Subcutaneous adipose tissue (tissue), 4 donors: ENCODE data around the gene AUTS2. TPM values are rescaled to one million over a fixed set of nuclear protein-coding genes. Genes with fewer than 3 reads are reported as not detected.

Experiments
- CTCF ChIP-seq: fragments of 450-650 bp; IDR thresholded peaks from one replicate; pipeline ENCODE4 v1.5.1; 2016; ENCODE audit warnings: low read depth, mild to moderate bottlenecking, control low read depth, antibody characterized with exemption, moderate library complexity
- total RNA-seq, 4 donors: library from RNA; depleted of rRNA; stranded (reverse); fragments of >200 nt; gene quantifications; one replicate each; pipeline ENCODE4 v1.1.0, GENCODE V29; 2016

AUTS2 gene
- total RNA-seq, 4 donors from 2014 or later, result 22.4 to 46.9 (median 27.4) TPM

- TF ChIP-seq CTCF, result no peak
Measured at GRCh38 chr7:70631718-70632117, 1033.4 kb downstream of the AUTS2 start.

GRCh38 chr7:70632400-70632799 is 1034.1 kb downstream of the AUTS2 start:
- TF ChIP-seq CTCF, result no peak

GRCh38 chr7:70634071-70634470 is 1035.8 kb downstream of the AUTS2 start:
- no peak for TF ChIP-seq CTCF

GRCh38 chr7:70634610-70635068 is 1036.4 kb downstream of the AUTS2 start:
- no peak for TF ChIP-seq CTCF

GRCh38 chr7:70635633-70636032 is 1037.4 kb downstream of the AUTS2 start:
- no peak for TF ChIP-seq CTCF

GRCh38 chr7:70636169-70636568 is 1037.9 kb downstream of the AUTS2 start:
- TF ChIP-seq CTCF, result no peak

GRCh38 chr7:70637726-70638125 is 1039.5 kb downstream of the AUTS2 start:
- TF ChIP-seq CTCF, result no peak
